ENCODE measurements around the gene MAPK7. TPM values are rescaled to one million over a fixed set of nuclear protein-coding genes. Genes with fewer than 3 reads are reported as not detected.

MAPK7 gene
- total and polyA plus RNA-seq, 2 of the 8 experiments (the other 6 are each of a cell fraction or from before 2014, with no cell fraction given) = 15.2 to 28.1 TPM

DNA sequence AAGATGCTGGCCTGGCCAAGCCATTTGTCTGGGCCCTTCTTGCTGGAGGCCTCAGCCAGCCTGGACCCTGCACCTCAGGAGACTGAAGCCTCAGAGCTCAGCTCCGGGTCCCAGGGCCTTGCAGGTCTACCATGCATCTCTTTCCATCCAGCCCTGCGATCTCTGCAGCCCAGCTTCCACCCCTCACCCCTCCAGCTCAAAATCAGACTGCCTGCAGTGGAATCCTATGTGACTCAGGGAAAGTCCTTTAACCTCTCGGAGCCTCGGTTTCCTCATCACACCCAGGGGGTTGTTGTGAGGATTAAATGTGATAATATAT lies 12.8 kb upstream of the MAPK7 start:
- CTCF ChIA-PET (ENCODE audit: partially characterized antibody) = interaction anchor here (0.6 to 6.7 kb wide), 18 partner anchors 9 to 401 kb away, joined by 3 to 66 read pairs (median 6); partner anchors contain the start of gene MAPK7
- WGBS, 2 experiments (ENCODE audit: extremely low coverage in 1 of 2, insufficient coverage in 1 of 2, insufficient read length in 1 of 2, insufficient replicate concordance in 2 of 2, low coverage in 1 of 2, low lambda C conversion rate in 2 of 2, missing lambda C conversion rate in 1 of 2) = 89% methylated on average over 4 of the region's 4 CpGs; no CpG with 5 or more reads in 1 of the 2 experiments
- no peak for FAIRE-seq
- TF ChIP-seq TCF12 (IDR thresholded peaks at IDR 0.05; ENCODE audit: low read depth, low read length) (no peak), SUZ12 (IDR thresholded peaks at IDR 0.05; ENCODE audit: low read length) (no peak), MAFK (IDR thresholded peaks at IDR 0.05; ENCODE audit: low read depth, low read length) (no peak), KDM4A (IDR thresholded peaks at IDR 0.05; ENCODE audit: low read depth, low read length, severe bottlenecking) (no peak), CBX5 (IDR thresholded peaks at IDR 0.05; ENCODE audit: low read depth, low read length) (no peak), ASH2L (IDR thresholded peaks at IDR 0.05; ENCODE audit: low read length) (no peak), RFX5 (IDR thresholded peaks at IDR 0.05; ENCODE audit: borderline replicate concordance, low read depth, low read length) (no peak)
- TF ChIP-seq, protein P1, sequence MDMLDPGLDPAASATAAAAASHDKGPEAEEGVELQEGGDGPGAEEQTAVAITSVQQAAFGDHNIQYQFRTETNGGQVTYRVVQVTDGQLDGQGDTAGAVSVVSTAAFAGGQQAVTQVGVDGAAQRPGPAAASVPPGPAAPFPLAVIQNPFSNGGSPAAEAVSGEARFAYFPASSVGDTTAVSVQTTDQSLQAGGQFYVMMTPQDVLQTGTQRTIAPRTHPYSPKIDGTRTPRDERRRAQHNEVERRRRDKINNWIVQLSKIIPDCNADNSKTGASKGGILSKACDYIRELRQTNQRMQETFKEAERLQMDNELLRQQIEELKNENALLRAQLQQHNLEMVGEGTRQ (IDR thresholded peaks at IDR 0.05; ENCODE audit: low read length) = no peak
- TF ChIP-seq, protein P2, sequence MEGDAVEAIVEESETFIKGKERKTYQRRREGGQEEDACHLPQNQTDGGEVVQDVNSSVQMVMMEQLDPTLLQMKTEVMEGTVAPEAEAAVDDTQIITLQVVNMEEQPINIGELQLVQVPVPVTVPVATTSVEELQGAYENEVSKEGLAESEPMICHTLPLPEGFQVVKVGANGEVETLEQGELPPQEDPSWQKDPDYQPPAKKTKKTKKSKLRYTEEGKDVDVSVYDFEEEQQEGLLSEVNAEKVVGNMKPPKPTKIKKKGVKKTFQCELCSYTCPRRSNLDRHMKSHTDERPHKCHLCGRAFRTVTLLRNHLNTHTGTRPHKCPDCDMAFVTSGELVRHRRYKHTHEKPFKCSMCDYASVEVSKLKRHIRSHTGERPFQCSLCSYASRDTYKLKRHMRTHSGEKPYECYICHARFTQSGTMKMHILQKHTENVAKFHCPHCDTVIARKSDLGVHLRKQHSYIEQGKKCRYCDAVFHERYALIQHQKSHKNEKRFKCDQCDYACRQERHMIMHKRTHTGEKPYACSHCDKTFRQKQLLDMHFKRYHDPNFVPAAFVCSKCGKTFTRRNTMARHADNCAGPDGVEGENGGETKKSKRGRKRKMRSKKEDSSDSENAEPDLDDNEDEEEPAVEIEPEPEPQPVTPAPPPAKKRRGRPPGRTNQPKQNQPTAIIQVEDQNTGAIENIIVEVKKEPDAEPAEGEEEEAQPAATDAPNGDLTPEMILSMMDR (IDR thresholded peaks at IDR 0.05; ENCODE audit: control extremely low read depth in 1 of 3, insufficient read depth in 1 of 3, low read depth in 1 of 3, low read length in 3 of 3) = no peak
- TF ChIP-seq, protein P3, sequence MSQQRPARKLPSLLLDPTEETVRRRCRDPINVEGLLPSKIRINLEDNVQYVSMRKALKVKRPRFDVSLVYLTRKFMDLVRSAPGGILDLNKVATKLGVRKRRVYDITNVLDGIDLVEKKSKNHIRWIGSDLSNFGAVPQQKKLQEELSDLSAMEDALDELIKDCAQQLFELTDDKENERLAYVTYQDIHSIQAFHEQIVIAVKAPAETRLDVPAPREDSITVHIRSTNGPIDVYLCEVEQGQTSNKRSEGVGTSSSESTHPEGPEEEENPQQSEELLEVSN (IDR thresholded peaks at IDR 0.05) = no peak

More for the DNA sequence above, 12.8 kb upstream of the MAPK7 start:
- no peak overlapping the region for H2BK120ac ChIP-seq (replicated peaks; ENCODE audit: low read depth, low read length)
- no peak overlapping the region for H3K27ac ChIP-seq (ENCODE audit: low read depth, low read length)
- no peaks in the 10 kb centered on the region for H4K20me1 ChIP-seq (replicated peaks in 1 of 2; ENCODE audit: control insufficient read depth in 1 of 2, insufficient read depth in 2 of 2, low read length in 2 of 2)
- no peak overlapping the region for H2BK15ac ChIP-seq (ENCODE audit: low read length)
- no peaks in the 10 kb centered on the region; a peak in 1 of 7 replicates for H3K27me3 ChIP-seq (replicated peaks in 1 of 4; ENCODE audit: control insufficient read depth in 3 of 4, extremely low read depth in 1 of 4, insufficient read depth in 3 of 4, low read length in 3 of 4)
- H3K9me3 ChIP-seq (ENCODE audit: insufficient read depth in 2 of 2, low read depth in 1 of 2, low read length in 1 of 2) = no peaks in the 10 kb centered on the region
- H3K56ac ChIP-seq (replicated peaks; ENCODE audit: insufficient read length, low read depth, low read length) = no peak overlapping the region
- no peak overlapping the region for H4K8ac ChIP-seq (ENCODE audit: extremely low read depth, insufficient read depth, low read length)
- no peak for DNase-seq (ENCODE audit: low read depth in 1 of 2, low spot score in 2 of 2)
- H3K79me1 ChIP-seq (ENCODE audit: low read depth, low read length) = no peaks in the 10 kb centered on the region
- H4K5ac ChIP-seq (ENCODE audit: insufficient read length, low read depth, low read length) = no peak overlapping the region
- no peak overlapping the region for H3K4me3 ChIP-seq (ENCODE audit: extremely low read depth in 1 of 4, insufficient read depth in 2 of 4, low read depth in 3 of 4, low read length in 4 of 4)
- no peak overlapping the region for H3K4me2 ChIP-seq (ENCODE audit: insufficient read depth in 1 of 2, low read depth in 2 of 2, low read length in 2 of 2)
- H2BK5ac ChIP-seq (ENCODE audit: low read depth, low read length) = no peak overlapping the region
- H3K79me2 ChIP-seq (ENCODE audit: control insufficient read depth in 1 of 2, insufficient read depth in 2 of 2, low read length in 2 of 2) = no peaks in the 10 kb centered on the region
- no peak overlapping the region for H2BK12ac ChIP-seq (ENCODE audit: low read depth, low read length)
- no peak overlapping the region for H3K4ac ChIP-seq (replicated peaks; ENCODE audit: insufficient read length, low read depth, low read length)
- no peak overlapping the region for H3K14ac ChIP-seq (ENCODE audit: insufficient read length)
- H2AK5ac ChIP-seq (ENCODE audit: low read depth, low read length) = no peak overlapping the region
- peaks cover 6% of the 10 kb centered on the region; the same call in 1 of the 2 replicates for H3K23me2 ChIP-seq (ENCODE audit: low read depth, low read length)
- H3K4me1 ChIP-seq (replicated peaks in 1 of 4; ENCODE audit: control insufficient read depth in 3 of 4, insufficient read depth in 4 of 4, low read length in 3 of 4) = peaks cover 0 to 9% (median 3%) of the 10 kb centered on the region in 4 experiments; a peak in 4 of 7 replicates
- H2BK20ac ChIP-seq (ENCODE audit: low read length) = no peak overlapping the region
- H2AFZ ChIP-seq (ENCODE audit: low read length) = no peak overlapping the region
- H3K23ac ChIP-seq (ENCODE audit: insufficient read length) = no peak overlapping the region
- POLR2A ChIA-PET (ENCODE audit: partially characterized antibody) = interaction anchor here (0.7 to 6.2 kb wide), 8 partner anchors 10 to 102 kb away, joined by 3 to 32 read pairs (median 4); partner anchors contain the start of genes MAPK7 and MFAP4
- H3K18ac ChIP-seq (ENCODE audit: extremely low read depth, low read length) = no peak overlapping the region
- no peak overlapping the region for H4K91ac ChIP-seq (replicated peaks; ENCODE audit: insufficient read length, low read length)
- H3K36me3 ChIP-seq (ENCODE audit: control insufficient read depth in 2 of 4, insufficient read depth in 4 of 4, low read length in 3 of 4) = no peaks in the 10 kb centered on the region
- no peak overlapping the region for H3K9ac ChIP-seq (replicated peaks in 1 of 4; ENCODE audit: extremely low read depth in 1 of 4, low read depth in 3 of 4, low read length in 3 of 4)

All from H1 (cell line).